ENCODE results near the gene GRID1. TPM values are rescaled to one million over a fixed set of nuclear protein-coding genes. Genes with fewer than 3 reads are reported as not detected.

The GRID1 gene
- total RNA-seq, 3 donors from 2014 or later: 2.3 to 8.5 (median 5.9) TPM

GRCh38 chr10:85789982-85790789, 576.4 kb downstream of the GRID1 start:
- no peak overlapping the region for H3K27ac ChIP-seq
- intact Hi-C loops (cut with DNase I; ENCODE audit: low total_unique reads): no loop called here
- no peaks in the 10 kb centered on the region for H3K36me3 ChIP-seq
- no peaks in the 10 kb centered on the region for H3K9me3 ChIP-seq
- no peak overlapping the region for H3K4me3 ChIP-seq
- no peak for DNase-seq (ENCODE audit: low spot score in 2 of 2)
- H3K27me3 ChIP-seq: no peaks in the 10 kb centered on the region
- no peaks in the 10 kb centered on the region for H3K4me1 ChIP-seq
- TF ChIP-seq POLR2AphosphoS5 (IDR thresholded peaks at IDR 0.05) (no peak), CTCF (IDR thresholded peaks at IDR 0.05) (no peak), POLR2A (IDR thresholded peaks at IDR 0.05) (no peak)

GRCh38 chr10:85789125-85789524, 577.5 kb downstream of the GRID1 start:
- H3K27ac ChIP-seq: no peak overlapping the region
- no peaks in the 10 kb centered on the region for H3K4me1 ChIP-seq
- H3K9me3 ChIP-seq: no peaks in the 10 kb centered on the region
- no peak for TF ChIP-seq POLR2A (IDR thresholded peaks at IDR 0.05)
- no peaks in the 10 kb centered on the region for H3K36me3 ChIP-seq
- intact Hi-C loops (cut with DNase I; ENCODE audit: low total_unique reads): no loop called here
- no peak overlapping the region for H3K4me3 ChIP-seq
- no peaks in the 10 kb centered on the region for H3K27me3 ChIP-seq
- no peak for DNase-seq (ENCODE audit: low spot score in 2 of 2)

GRCh38 chr10:85788570-85788969, 578.0 kb downstream of the GRID1 start:
- no peaks in the 10 kb centered on the region for H3K4me1 ChIP-seq
- DNase-seq (ENCODE audit: low spot score in 2 of 2): no peak
- H3K27me3 ChIP-seq: no peaks in the 10 kb centered on the region
- intact Hi-C loops (cut with DNase I; ENCODE audit: low total_unique reads): no loop called here
- TF ChIP-seq POLR2A (IDR thresholded peaks at IDR 0.05) (no peak), CTCF (IDR thresholded peaks at IDR 0.05) (no peak), POLR2AphosphoS5 (IDR thresholded peaks at IDR 0.05) (no peak)
- no peaks in the 10 kb centered on the region for H3K9me3 ChIP-seq
- no peak overlapping the region for H3K27ac ChIP-seq
- H3K36me3 ChIP-seq: no peaks in the 10 kb centered on the region
- H3K4me3 ChIP-seq: no peak overlapping the region

- Histone ChIP-seq H3K9me3 (no peaks in the 10 kb centered on the region), H3K36me3 (no peaks in the 10 kb centered on the region), H3K27me3 (no peaks in the 10 kb centered on the region), H3K4me3 (no peak overlapping the region), H3K27ac (no peak overlapping the region), H3K4me1 (no peaks in the 10 kb centered on the region)
- intact Hi-C loops (cut with DNase I; ENCODE audit: low total_unique reads): no loop called here
- no peak for DNase-seq (ENCODE audit: low spot score in 2 of 2)
- no peak for TF ChIP-seq POLR2A (IDR thresholded peaks at IDR 0.05)
- TF ChIP-seq CTCF (IDR thresholded peaks at IDR 0.05): no peak
- no peak for TF ChIP-seq POLR2AphosphoS5 (IDR thresholded peaks at IDR 0.05)
Measured at GRCh38 chr10:85787881-85788280, 578.7 kb downstream of the GRID1 start.

- TF ChIP-seq CTCF (IDR thresholded peaks at IDR 0.05) (no peak), POLR2AphosphoS5 (IDR thresholded peaks at IDR 0.05) (no peak), POLR2A (IDR thresholded peaks at IDR 0.05) (no peak)
- H3K4me1 ChIP-seq: no peaks in the 10 kb centered on the region
- H3K4me3 ChIP-seq: no peak overlapping the region
Measured at GRCh38 chr10:85787393-85787792, 579.2 kb downstream of the GRID1 start.

More at GRCh38 chr10:85787393-85787792, 579.2 kb downstream of the GRID1 start:
- Histone ChIP-seq H3K9me3 (no peaks in the 10 kb centered on the region), H3K36me3 (no peaks in the 10 kb centered on the region), H3K27ac (no peak overlapping the region), H3K27me3 (no peaks in the 10 kb centered on the region)
- no peak for DNase-seq (ENCODE audit: low spot score in 2 of 2)
- intact Hi-C loops (cut with DNase I; ENCODE audit: low total_unique reads): no loop called here

All from breast epithelium (tissue), 4 donors.